Heart left ventricle (tissue), 16 donors: ENCODE data around the gene RNF215. TPM values are rescaled to one million over a fixed set of nuclear protein-coding genes. Genes with fewer than 3 reads are reported as not detected.

Experiments used
- ATAC-seq, 4 donors: fragments of 200-7000 bp; cut with Tn5 transposase; one replicate each; pipeline ENCODE4 v1.9.1; 2020 to 2022; ENCODE audit warnings: moderate library complexity in 4 of 4, mild to moderate bottlenecking in 3 of 4, moderate number of reproducible peaks in 1 of 4
- DNase-seq, 5 donors: peaks; one replicate each; pipeline ENCODE4 v3.0.0-alpha.2; 2020
- H3K27ac ChIP-seq, 12 donors: fragments of 200-600 bp; sonication (generic) in 4 of 12; one replicate each; pipeline versions ENCODE4 v1.5.0 to v1.8.0; 2016 to 2022; ENCODE audit warnings: mild to moderate bottlenecking in 2 of 12
- H3K27me3 ChIP-seq, 9 donors: fragments of 200-600 bp; sonication (generic) in 2 of 9; one replicate each; pipeline versions ENCODE4 v1.5.1 to v1.8.0; 2016 to 2022; ENCODE audit warnings: mild to moderate bottlenecking in 3 of 9
- H3K36me3 ChIP-seq, 9 donors: fragments of 200-600 bp; sonication (generic) in 2 of 9; one replicate each; pipeline versions ENCODE4 v1.5.0 to v1.8.0; 2018 to 2022; ENCODE audit warnings: mild to moderate bottlenecking in 2 of 9
- H3K4me1 ChIP-seq, 12 donors: fragments of 200-600 bp; sonication (generic) in 4 of 12; one replicate each; pipeline versions ENCODE4 v1.5.0 to v1.8.0; 2016 to 2022; ENCODE audit warnings: mild to moderate bottlenecking in 3 of 12
- H3K4me3 ChIP-seq, 12 donors: fragments of 200-600 bp; sonication (generic) in 4 of 12; one replicate each; pipeline versions ENCODE4 v1.5.0 to v1.8.0; 2017 to 2022; ENCODE audit warnings: mild to moderate bottlenecking in 9 of 12, moderate library complexity in 4 of 12
- H3K9me3 ChIP-seq, 12 donors: fragments of 200-600 bp; sonication (generic) in 4 of 12; one replicate each; pipeline versions ENCODE4 v1.5.0 to v1.8.0; 2016 to 2022; ENCODE audit warnings: mild to moderate bottlenecking in 1 of 12
- POLR2A ChIP-seq, 2 donors: fragments of 450-650 bp; IDR thresholded peaks; one replicate each; pipeline ENCODE4 v1.6.1; 2017; ENCODE audit warnings: antibody characterized with exemption in 2 of 2, mild to moderate bottlenecking in 2 of 2, moderate library complexity in 2 of 2
- WGBS, 4 donors: extraction: QIAGEN DNeasy Blood & Tissue Kit in 2 of 4; methylation state at CpG; one replicate each; pipeline versions ENCODE4 v1.1.5 to v1.1.7; 2013 to 2018; 5-methylcytosine and 5-hydroxymethylcytosine counted together
- intact Hi-C, 10 donors: fragments of 100-400 bp; cut with DNase I; formaldehyde crosslinking; loops; one replicate each; pipeline versions ENCODE4 v1.11.1 to v1.14.2; 2022
- polyA plus RNA-seq, 2 donors: library from polyadenylated mRNA; stranded (reverse); fragments of 200-250 nt; gene quantifications; one replicate each; pipeline ENCODE4 v1.2.3, GENCODE V29; 2013
- total RNA-seq, 9 donors: library from RNA; depleted of rRNA in 2 of 9; stranded (reverse); fragments of >200 nt in 2 of 9; fragmentation: NEBNext Ultra II Directional in 3 of 9; extraction: Animal tissue kit (Norgen Biotek cat#: 25700) in 3 of 9; gene quantifications; one replicate each; pipeline versions ENCODE4 v1.1.0 to v1.2.4, GENCODE V29; 2016 to 2023
- TF ChIP-seq, protein P1 (sequence below), 12 donors: fragments of 200-600 bp; sonication (generic) in 4 of 12; IDR thresholded peaks; one replicate each; pipeline versions ENCODE4 v1.5.0 to v1.8.0; 2018 to 2022; ENCODE audit warnings: antibody characterized with exemption in 12 of 12, mild to moderate bottlenecking in 5 of 12
- donor health status: ischemic (EF 13 %, LVEDD 7.1; RV severe dilation, severe dysfunction).
- donor health status: healthy with polysubstance abuse.
- donor health status: DM: no; HTN: yes; CAD: no.
- donor health status: DM: no; HTN: no; CAD: no.
- donor health status: ischemic (EF 25% LVEDD 6.9; RV normal size, moderate dysfunction).
- donor health status: ischemic (EF 25% LVEDD 5.7; RV mildly dilated, moderate dysfunction).
- donor health status: healthy.
- donor health status: DM: yes; HTN: yes; CAD: no.
- donor health status: ischemic (EF 35%, LVEDD 5.7; RV mildly dilated, moderate dysfunction).
- donor health status: nonischemic (EF 11% LVEDD 7.7; RV severe dilation, severe dysfunction).
- donor health status: DM: yes; HTN: yes; CAD: no.
- donor health status: PGD.
- donor health status: ischemic (EF 29% LVEDD 5.4; RV normal size, mild dysfunction).
- donor health status: nonischemic (EF 23%, LVEDD 6.1; RV moderate dilation, normal function).

The RNF215 gene
- total and polyA plus RNA-seq, 11 donors, result 3.3 to 12.2 (median 6.7) TPM

- intact Hi-C loops, result loop anchor here in 4 of 10 donors (5.0 to 10.0 kb wide), 3 partner anchors 159 to 179 kb away; partner anchors contain the start of genes TCN2 (in 2 of the 4) and PES1 (in 1 of the 4)
- TF ChIP-seq, protein P1, sequence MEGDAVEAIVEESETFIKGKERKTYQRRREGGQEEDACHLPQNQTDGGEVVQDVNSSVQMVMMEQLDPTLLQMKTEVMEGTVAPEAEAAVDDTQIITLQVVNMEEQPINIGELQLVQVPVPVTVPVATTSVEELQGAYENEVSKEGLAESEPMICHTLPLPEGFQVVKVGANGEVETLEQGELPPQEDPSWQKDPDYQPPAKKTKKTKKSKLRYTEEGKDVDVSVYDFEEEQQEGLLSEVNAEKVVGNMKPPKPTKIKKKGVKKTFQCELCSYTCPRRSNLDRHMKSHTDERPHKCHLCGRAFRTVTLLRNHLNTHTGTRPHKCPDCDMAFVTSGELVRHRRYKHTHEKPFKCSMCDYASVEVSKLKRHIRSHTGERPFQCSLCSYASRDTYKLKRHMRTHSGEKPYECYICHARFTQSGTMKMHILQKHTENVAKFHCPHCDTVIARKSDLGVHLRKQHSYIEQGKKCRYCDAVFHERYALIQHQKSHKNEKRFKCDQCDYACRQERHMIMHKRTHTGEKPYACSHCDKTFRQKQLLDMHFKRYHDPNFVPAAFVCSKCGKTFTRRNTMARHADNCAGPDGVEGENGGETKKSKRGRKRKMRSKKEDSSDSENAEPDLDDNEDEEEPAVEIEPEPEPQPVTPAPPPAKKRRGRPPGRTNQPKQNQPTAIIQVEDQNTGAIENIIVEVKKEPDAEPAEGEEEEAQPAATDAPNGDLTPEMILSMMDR (IDR thresholded peaks at IDR 0.05), result peak in 2 of 12 donors; percentile 13 to 18
- TF ChIP-seq POLR2A (IDR thresholded peaks at IDR 0.05), result no peak
- no peaks in the 10 kb centered on the region for H3K27me3 ChIP-seq
- DNase-seq (peak; percentile 54 to 84 (median 68)), ATAC-seq (peak in 1 of 4 donors; percentile 2)
- H3K27ac ChIP-seq, result peak within 1 kb of the TSS in 11 of 12 donors; percentile 50 to 99 (median 96)
- peaks cover 4 to 48% (median 33%) of the 10 kb centered on the region in 12 donors for H3K4me1 ChIP-seq
- WGBS, 4 donors, result 1 to 4% (median 2%) methylated on average over 24 to 61 of the region's 61 CpGs
- peak within 1 kb of the TSS; percentile 53 to 88 (median 73) for H3K4me3 ChIP-seq
- peaks cover 0 to 8% (median under 1%) of the 10 kb centered on the region in 9 donors for H3K36me3 ChIP-seq
- no peaks in the 10 kb centered on the region for H3K9me3 ChIP-seq
Measured at GRCh38 chr22:30425616-30426387, 38.6 kb upstream of the RNF215 start, which contains the start of gene MTFP1. MTFP1 (plus strand) TSS chr22:30425768; CDS start chr22:30425880, 112 bp downstream.

- peak overlapping the region in 10 of 12 donors; percentile 53 to 98 (median 76) for H3K27ac ChIP-seq
- DNase-seq, result no peak
- H3K9me3 ChIP-seq, result no peaks in the 10 kb centered on the region
- 6 to 13% (median 9%) methylated on average over 9 of the region's 9 CpGs for WGBS, 4 donors
- ATAC-seq, result no peak
- peaks cover 0 to 14% (median 4%) of the 10 kb centered on the region in 9 donors for H3K36me3 ChIP-seq
- H3K27me3 ChIP-seq, result no peaks in the 10 kb centered on the region
- H3K4me1 ChIP-seq, result peaks cover 4 to 53% (median 33%) of the 10 kb centered on the region in 12 donors
- H3K4me3 ChIP-seq, result peak overlapping the region; percentile 53 to 88 (median 73)
- intact Hi-C loops, result loop anchor here in 4 of 10 donors (5.0 to 10.0 kb wide), 3 partner anchors 160 to 180 kb away; partner anchors contain the start of genes TCN2 (in 2 of the 4) and PES1 (in 1 of the 4)
- no peak for TF ChIP-seq POLR2A (IDR thresholded peaks at IDR 0.05)
- TF ChIP-seq, protein P1 (IDR thresholded peaks at IDR 0.05), result no peak
Measured at GRCh38 chr22:30425327-30425615, 38.1 kb upstream of the RNF215 start.

GRCh38 chr22:30424534-30425326 lies 37.5 kb upstream of the RNF215 start:
- TF ChIP-seq POLR2A (IDR thresholded peaks at IDR 0.05), result no peak
- TF ChIP-seq, protein P1 (IDR thresholded peaks at IDR 0.05), result no peak
- 47 to 51% (median 48%) methylated on average over 20 of the region's 20 CpGs for WGBS, 4 donors
- no peak for ATAC-seq
- Histone ChIP-seq H3K4me1 (peaks cover 4 to 54% (median 33%) of the 10 kb centered on the region in 12 donors), H3K27me3 (no peaks in the 10 kb centered on the region), H3K9me3 (no peaks in the 10 kb centered on the region), H3K27ac (peak overlapping the region in 11 of 12 donors; percentile 89 to 99 (median 97)), H3K36me3 (peaks cover 0 to 18% (median 4%) of the 10 kb centered on the region in 9 donors), H3K4me3 (peak overlapping the region; percentile 41 to 88 (median 73))
- DNase-seq, result no peak
- intact Hi-C loops, result loop anchor here in 4 of 10 donors (1.0 to 10.0 kb wide), 4 partner anchors 136 to 180 kb away; partner anchors contain the start of genes TCN2 (in 2 of the 4) and PES1 (in 1 of the 4)
